ENCODE results near the gene SYT8.

- TF ChIP-seq CTCF (IDR thresholded peaks at IDR 0.05 in 4 of 5, conservative IDR thresholded peaks at IDR 0.05 in 1 of 5) (no peak), POLR2A (IDR thresholded peaks at IDR 0.05) (no peak)
Measured at GRCh38 chr11:1866776-1867175, 32.0 kb downstream of the SYT8 start.

All from gastrocnemius medialis (tissue), 4 donors.